HCT116 (cell line): ENCODE measurements around the gene CISD2. TPM values are rescaled to one million over a fixed set of nuclear protein-coding genes. Genes with fewer than 3 reads are reported as not detected.
A peak's percentile ranks its signal among the peaks of the same experiment; 100 is the strongest.

Experiments used
- ATAC-seq: fragments of 200-7000 bp; cut with Tn5 transposase; 2 replicates; pipeline ENCODE4 v1.9.1; 2020; ENCODE audit warnings: mild to moderate bottlenecking, moderate library complexity
- BruUV-seq: library from RNA; stranded (reverse); fragments of 400-500 nt; replicated peaks from 2 replicates; lab custom pipeline; 2021; lab: Mats Ljungman, UMichigan
- CTCF ChIA-PET: fragments of 300-600 bp; sonication (Branson Sonifier 250); formaldehyde crosslinking; loops from one replicate; lab custom pipeline; 2021; ENCODE audit warnings: antibody characterized with exemption; lab: Charles Lee
- POLR2A ChIA-PET: fragments of 300-600, 350-600 bp; sonication (Branson Sonifier 250); formaldehyde crosslinking; loops from one replicate; lab custom pipeline; 2021; ENCODE audit warnings: antibody characterized with exemption; lab: Charles Lee
- RAD21 ChIA-PET, 2 experiments: fragments of 300-600 bp; sonication (Branson Sonifier 250); formaldehyde crosslinking; loops; one replicate each; lab custom pipeline; 2023; ENCODE audit warnings: low total read pairs in 2 of 2; ENCODE audit not compliant: uncharacterized antibody in 2 of 2, unreplicated experiment in 2 of 2, low non-redundant PET in 1 of 2; lab: Charles Lee
- DNase-seq: peaks from one replicate; pipeline ENCODE4 v3.0.0-alpha.2; 2010; ENCODE audit warnings: low read depth, low spot score
- H2AFZ ChIP-seq: fragments of 200-600 bp; shearing (Covaris generic), sonication (generic); 2 replicates; pipeline ENCODE4 v1.6.1; 2017; ENCODE audit warnings: low read depth, mixed run types, mixed read lengths, antibody characterized with exemption, low read length; ENCODE audit not compliant: poor library complexity, severe bottlenecking
- H3K27ac ChIP-seq: 2 replicates; pipeline ENCODE4 v1.5.1; 2012; ENCODE audit warnings: low read depth, low read length
- H3K27me3 ChIP-seq: fragments of 200-600 bp; sonication (generic); 2 replicates; pipeline ENCODE4 v1.6.1; 2016; ENCODE audit warnings: mixed run types, low read length, mixed read lengths; ENCODE audit not compliant: insufficient read depth
- H3K36me3 ChIP-seq, 2 experiments: fragments of 200-500 bp in 1 of 2; fragments of 200-600 bp in 1 of 2; sonication (Bioruptor generic) in 1 of 2; sonication (generic) in 1 of 2; 2 replicates each; pipeline versions ENCODE4 v1.5.1 to v1.6.1; 2014 to 2016; ENCODE audit warnings: low read length in 2 of 2, inconsistent platforms in 1 of 2, mixed read lengths in 1 of 2, mixed run types in 1 of 2; ENCODE audit not compliant: insufficient read depth in 2 of 2, control insufficient read depth in 1 of 2
- H3K4me1 ChIP-seq, 2 experiments: fragments of 200-600 bp in 1 of 2; sonication (generic) in 1 of 2; 2 replicates each; pipeline versions ENCODE4 v1.5.1 to v1.6.1; 2012 to 2017; ENCODE audit warnings: low read length in 2 of 2, inconsistent platforms in 1 of 2, mild to moderate bottlenecking in 1 of 2, mixed read lengths in 1 of 2, mixed run types in 1 of 2, moderate library complexity in 1 of 2; ENCODE audit not compliant: insufficient read depth in 2 of 2, control insufficient read depth in 1 of 2
- H3K4me2 ChIP-seq: fragments of 200-600 bp; sonication (generic); 2 replicates; pipeline ENCODE4 v1.6.1; 2017; ENCODE audit warnings: mixed run types, low read length, mixed read lengths
- H3K4me3 ChIP-seq, 2 experiments: fragments of 200-600 bp in 1 of 2; sonication (generic) in 1 of 2; replicated peaks in 1 of 2; 2 replicates each; pipeline ENCODE4 v1.5.1; 2011 to 2016; ENCODE audit warnings: low read length in 2 of 2, control low read depth in 1 of 2, low read depth in 1 of 2, mild to moderate bottlenecking in 1 of 2, mixed read lengths in 1 of 2, mixed run types in 1 of 2
- H3K79me2 ChIP-seq: fragments of 200-600 bp; sonication (generic); 2 replicates; pipeline ENCODE4 v1.6.1; 2017; ENCODE audit warnings: mild to moderate bottlenecking, mixed run types, low read length, moderate library complexity, mixed read lengths; ENCODE audit not compliant: insufficient read depth
- H3K9ac ChIP-seq: fragments of 200-600 bp; sonication (generic); 2 replicates; pipeline ENCODE4 v1.6.1; 2016; ENCODE audit warnings: low read length, mixed read lengths
- H3K9me2 ChIP-seq: fragments of 200-600 bp; sonication (generic), shearing (Covaris generic); 2 replicates; pipeline ENCODE4 v1.6.1; 2017; ENCODE audit warnings: mixed run types, mild to moderate bottlenecking, moderate library complexity; ENCODE audit not compliant: insufficient read depth
- H3K9me3 ChIP-seq, 2 experiments: fragments of 200-500 bp in 1 of 2; fragments of 200-600 bp in 1 of 2; sonication (Bioruptor generic) in 1 of 2; sonication (generic) in 1 of 2; 2 replicates each; pipeline ENCODE4 v1.6.1; 2014 to 2017; ENCODE audit warnings: low read length in 2 of 2, mixed read lengths in 2 of 2, inconsistent platforms in 1 of 2, low read depth in 1 of 2, mild to moderate bottlenecking in 1 of 2, mixed run types in 1 of 2, moderate library complexity in 1 of 2; ENCODE audit not compliant: control insufficient read depth in 1 of 2, insufficient read depth in 1 of 2
- H4K20me1 ChIP-seq: fragments of 200-600 bp; sonication (generic), shearing (Covaris generic); 2 replicates; pipeline ENCODE4 v1.6.1; 2017; ENCODE audit warnings: mixed run types, mild to moderate bottlenecking, moderate library complexity; ENCODE audit not compliant: insufficient read depth
- ATF3 ChIP-seq: IDR thresholded peaks from 2 replicates; pipeline ENCODE4 v1.6.1; 2012
- CTCF ChIP-seq, 3 experiments: fragments of 200-600 bp in 1 of 3; sonication (generic) in 1 of 3; IDR thresholded peaks in 2 of 3; conservative IDR thresholded peaks in 1 of 3; 2 replicates each; pipeline ENCODE4 v1.5.1; 2012 to 2017; ENCODE audit warnings: low read depth in 2 of 3, low read length in 2 of 3, antibody characterized with exemption in 1 of 3, borderline replicate concordance in 1 of 3, control low read depth in 1 of 3, mild to moderate bottlenecking in 1 of 3, mixed read lengths in 1 of 3, mixed run types in 1 of 3, moderate library complexity in 1 of 3; ENCODE audit not compliant: insufficient read depth in 1 of 3
- EZH2phosphoT487 ChIP-seq: fragments of 200-600 bp; IDR thresholded peaks from 2 replicates; pipeline ENCODE4 v1.6.1; 2018; ENCODE audit warnings: antibody characterized with exemption, borderline replicate concordance
- MAX ChIP-seq: IDR thresholded peaks from 2 replicates; pipeline ENCODE4 v1.6.1; 2012
- POLR2A ChIP-seq: IDR thresholded peaks from 2 replicates; pipeline ENCODE4 v1.7.0; 2011; ENCODE audit warnings: borderline replicate concordance; ENCODE audit not compliant: insufficient read depth, insufficient read length; ENCODE audit errors: extremely low read depth
- TCF7L2 ChIP-seq: IDR thresholded peaks from 2 replicates; pipeline ENCODE4 v1.7.0; 2011; ENCODE audit warnings: borderline replicate concordance, inconsistent platforms; ENCODE audit not compliant: insufficient read depth, insufficient read length; ENCODE audit errors: extremely low read depth
- intact Hi-C: fragments of 100-400 bp; cut with micrococcal nuclease; formaldehyde crosslinking; loops from 2 replicates; pipeline ENCODE4 v1.10.0; 2022
- total RNA-seq: library from RNA; stranded (reverse); gene quantifications from one replicate; pipeline ENCODE4 v1.2.1, GENCODE V29; 2021; ENCODE audit not compliant: unreplicated experiment

CISD2 gene
- total RNA-seq, 1 experiment from 2014 or later = 38.9 TPM

GRCh38 chr4:102824398-102824797, 44.4 kb upstream of the CISD2 start:
- H2AFZ ChIP-seq = no peak overlapping the region
- ChIA-PET RAD21 (no interaction called here), CTCF (no interaction called here), POLR2A (interaction anchor here (1.3 kb wide), 1 partner anchor 12 kb away, joined by 3 read pairs; no protein-coding TSS in a partner anchor)
- no peak overlapping the region; the same call in 1 of the 2 replicates for H3K27ac ChIP-seq
- H3K79me2 ChIP-seq = peaks cover 88% of the 10 kb centered on the region
- no TSS peak for BruUV-seq
- H3K36me3 ChIP-seq = peaks cover 11 to 24% of the 10 kb centered on the region in 2 experiments; a peak in 3 of 4 replicates
- ATAC-seq = no peak
- peak overlapping the region; percentile 75 for H3K4me2 ChIP-seq
- peaks cover 7 to 43% of the 10 kb centered on the region in 2 experiments for H3K4me1 ChIP-seq
- peak overlapping the region; percentile 76 to 83 for H3K4me3 ChIP-seq
- intact Hi-C loops = loop anchor here (10.0 kb wide), 1 partner anchor 270 kb away; the partner anchor contains the start of gene BDH2
- DNase-seq = no peak
- H3K9me2 ChIP-seq = no peaks in the 10 kb centered on the region
- H3K27me3 ChIP-seq = no peaks in the 10 kb centered on the region
- peak overlapping the region; percentile 93 for H3K9ac ChIP-seq
- H4K20me1 ChIP-seq = peaks cover 52% of the 10 kb centered on the region
- H3K9me3 ChIP-seq = no peaks in the 10 kb centered on the region
- TF ChIP-seq EZH2phosphoT487 (no peak), POLR2A (no peak), TCF7L2 (no peak), CTCF (IDR thresholded peaks at IDR 0.05 in 2 of 3, conservative IDR thresholded peaks at IDR 0.05 in 1 of 3; ENCODE audit: borderline replicate concordance in 1 of 3, insufficient read depth in 1 of 3, low read depth in 2 of 3, low read length in 2 of 3) (no peak), MAX (no peak), ATF3 (no peak)
